HL-60 (cell line): ENCODE measurements around the gene ANO5.

Experiments used
- CTCF ChIP-seq: IDR thresholded peaks from one replicate; pipeline ENCODE4 v1.5.1; 2011; ENCODE audit warnings: low read length, control low read depth, inconsistent platforms; ENCODE audit not compliant: insufficient read depth
- POLR2AphosphoS5 ChIP-seq: IDR thresholded peaks from 2 replicates; pipeline ENCODE4 v1.6.1; 2012; ENCODE audit warnings: low read depth
- REST ChIP-seq: IDR thresholded peaks from 2 replicates; pipeline ENCODE4 v1.6.1; 2012; ENCODE audit warnings: low read depth; ENCODE audit not compliant: insufficient replicate concordance

- TF ChIP-seq REST = no peak
- TF ChIP-seq POLR2AphosphoS5 = no peak
- TF ChIP-seq CTCF = no peak
Measured at GRCh38 chr11:22180131-22180530, 12.8 kb upstream of the ANO5 start.
